Effector memory CD8-positive, alpha-beta T cell (primary cell): ENCODE measurements around the gene BSG.
"Not testable (repeated sequence)": the region's sequence is repeated elsewhere in the genome, so short reads cannot be mapped to it uniquely, and the experiment has no call there.

ENCODE experiments used
- ATAC-seq: fragments of 150-1000 bp; cut with Tn5 transposase; replicated peaks from 2 replicates; pipeline ENCODE4 v1.10.0; 2021; ENCODE audit warnings: mild to moderate bottlenecking, moderate library complexity
- DNase-seq, 3 experiments: peaks; one replicate each; pipeline ENCODE4 v3.0.0; 2021
- H3K27ac Mint-ChIP-seq, 2 donors: one replicate each; pipeline ENCODE4 v1.8.0; 2022; ENCODE audit warnings: mild to moderate bottlenecking in 2 of 2, mixed read lengths in 2 of 2, moderate library complexity in 2 of 2
- H3K27me3 Mint-ChIP-seq, 2 donors: one replicate each; pipeline ENCODE4 v1.8.0; 2022; ENCODE audit warnings: mixed read lengths in 2 of 2
- H3K36me3 Mint-ChIP-seq: one replicate; pipeline ENCODE4 v1.8.0; 2022; ENCODE audit warnings: mild to moderate bottlenecking, moderate library complexity, mixed read lengths; ENCODE audit not compliant: insufficient read depth
- H3K4me1 Mint-ChIP-seq, 2 donors: one replicate each; pipeline ENCODE4 v1.8.0; 2022; ENCODE audit warnings: low read depth in 2 of 2, mixed read lengths in 2 of 2
- H3K4me3 Mint-ChIP-seq, 2 donors: one replicate each; pipeline ENCODE4 v1.8.0; 2022; ENCODE audit warnings: mild to moderate bottlenecking in 2 of 2, mixed read lengths in 2 of 2, moderate library complexity in 2 of 2
- H3K9me3 Mint-ChIP-seq, 2 donors: one replicate each; pipeline ENCODE4 v1.8.0; 2022; ENCODE audit warnings: mixed read lengths in 2 of 2

Gene BSG

GRCh38 chr19:615619-616018 is 43.2 kb downstream of the BSG start:
- Mint-ChIP-seq H3K27ac (no peak overlapping the region), H3K4me1 (peaks cover 6 to 20% of the 10 kb centered on the region in 2 donors), H3K9me3 (no peaks in the 10 kb centered on the region), H3K27me3 (no peaks in the 10 kb centered on the region), H3K4me3 (peak overlapping the region; percentile 48 to 53), H3K36me3 (peaks cover 18% of the 10 kb centered on the region)
- no peak for ATAC-seq
- DNase-seq = no peak

DNA sequence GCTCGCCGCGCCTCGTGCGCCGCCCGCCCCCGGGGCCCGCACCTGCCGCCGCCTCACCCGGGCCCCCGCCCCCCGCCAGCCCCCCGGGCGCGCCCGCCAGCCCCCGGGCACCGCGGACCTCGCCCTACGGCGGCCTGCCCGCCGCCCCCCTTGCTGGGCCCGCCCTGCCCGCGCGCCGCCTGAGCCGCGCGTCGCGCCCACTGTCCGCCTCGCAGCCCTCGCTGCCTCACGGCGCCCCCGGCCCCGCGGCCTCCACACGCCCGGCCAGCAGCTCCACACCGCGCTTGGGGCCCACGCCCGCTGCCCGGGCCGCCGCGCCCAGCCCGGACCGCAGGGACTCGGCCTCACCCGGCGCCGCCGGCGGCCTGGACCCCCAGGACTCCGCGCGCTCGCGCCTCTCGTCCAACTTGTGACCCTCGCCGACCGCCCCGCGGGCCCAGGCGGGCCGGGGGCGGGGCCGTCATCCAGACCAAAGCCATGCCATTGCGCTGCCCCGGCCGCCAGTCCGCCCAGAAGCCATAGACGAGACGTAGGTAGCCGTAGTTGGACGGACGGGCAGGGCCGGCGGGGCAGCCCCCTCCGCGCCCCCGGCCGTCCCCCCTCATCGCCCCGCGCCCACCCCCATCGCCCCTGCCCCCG is 43.8 kb downstream of the BSG start:
- Mint-ChIP-seq H3K27me3 (no peaks in the 10 kb centered on the region), H3K4me1 (peaks cover 1 to 15% of the 10 kb centered on the region in 2 donors), H3K9me3 (no peaks in the 10 kb centered on the region), H3K4me3 (no peak overlapping the region), H3K27ac (no peak overlapping the region), H3K36me3 (peaks cover 14% of the 10 kb centered on the region)
- DNase-seq (no peak), ATAC-seq (no peak)

DNA sequence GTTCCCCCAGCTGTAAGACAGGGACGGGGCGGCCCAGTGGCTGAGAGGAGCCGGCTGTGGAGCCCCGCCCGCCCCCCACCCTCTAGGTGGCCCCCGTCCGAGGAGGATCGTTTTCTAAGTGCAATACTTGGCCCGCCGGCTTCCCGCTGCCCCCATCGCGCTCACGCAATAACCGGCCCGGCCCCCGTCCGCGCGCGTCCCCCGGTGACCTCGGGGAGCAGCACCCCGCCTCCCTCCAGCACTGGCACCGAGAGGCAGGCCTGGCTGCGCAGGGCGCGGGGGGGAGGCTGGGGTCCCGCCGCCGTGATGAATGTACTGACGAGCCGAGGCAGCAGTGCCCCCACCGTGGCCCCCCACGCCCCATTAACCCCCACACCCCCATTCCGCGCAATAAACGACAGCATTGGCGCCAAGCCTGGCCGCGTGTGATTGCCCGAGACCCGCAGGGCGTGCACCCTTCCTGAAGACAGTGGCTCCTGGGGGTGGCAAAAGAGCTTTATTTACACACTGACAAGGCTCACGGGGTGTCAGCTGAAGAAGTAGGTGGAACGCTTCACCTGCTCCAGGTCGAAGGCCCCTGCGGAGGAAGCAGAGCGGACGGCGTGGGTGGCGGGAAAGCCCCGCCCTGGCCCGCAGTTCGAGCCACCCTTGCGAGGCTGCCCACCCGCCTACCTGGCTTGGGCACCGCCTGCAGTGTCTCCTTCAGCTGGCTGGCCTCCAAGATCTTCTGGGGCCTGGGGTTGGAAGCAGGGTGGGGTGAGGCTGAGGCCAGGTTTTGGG is 44.5 kb downstream of the BSG start:
- Mint-ChIP-seq H3K4me1 (peaks cover 1 to 9% of the 10 kb centered on the region in 2 donors), H3K27ac (no peak overlapping the region), H3K36me3 (peaks cover 10% of the 10 kb centered on the region), H3K4me3 (no peak overlapping the region), H3K27me3 (no peaks in the 10 kb centered on the region), H3K9me3 (no peaks in the 10 kb centered on the region)
- DNase-seq (no peak), ATAC-seq (no peak)

DNA sequence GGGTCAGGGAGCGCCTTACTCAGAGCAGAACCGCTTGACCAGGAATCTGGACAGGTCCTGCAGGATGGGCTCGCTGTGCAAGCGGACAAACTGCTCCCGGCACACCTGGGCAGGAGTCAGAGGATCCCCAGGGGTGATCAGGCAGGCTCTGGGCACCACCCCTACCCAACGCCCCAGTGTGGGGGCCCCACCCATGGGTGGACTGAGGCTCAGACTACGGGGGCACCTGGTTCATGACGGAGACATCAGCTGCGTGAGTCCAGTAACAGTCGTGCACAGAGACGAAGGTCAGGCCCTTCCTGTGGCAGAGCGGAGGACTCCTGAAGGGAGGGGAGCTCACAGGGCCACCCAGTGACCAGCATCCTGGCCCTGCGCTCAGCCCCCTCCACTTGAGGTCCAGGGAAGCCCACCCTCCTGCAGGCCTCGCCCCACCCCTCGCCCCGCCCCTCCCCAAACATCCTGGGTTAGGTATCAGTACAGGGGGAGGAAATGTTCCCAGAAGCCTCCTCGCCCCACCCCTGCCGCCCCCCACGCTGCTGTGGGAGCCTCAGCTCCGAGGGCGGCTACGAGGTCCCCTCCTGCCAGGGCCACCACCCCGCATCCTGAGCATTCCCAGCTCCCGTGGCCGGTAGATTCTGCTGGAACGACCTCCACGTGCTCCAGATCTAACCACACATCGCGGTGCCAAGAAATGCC is 45.3 kb downstream of the BSG start:
- no peak overlapping the region for H3K27ac Mint-ChIP-seq

DNA sequence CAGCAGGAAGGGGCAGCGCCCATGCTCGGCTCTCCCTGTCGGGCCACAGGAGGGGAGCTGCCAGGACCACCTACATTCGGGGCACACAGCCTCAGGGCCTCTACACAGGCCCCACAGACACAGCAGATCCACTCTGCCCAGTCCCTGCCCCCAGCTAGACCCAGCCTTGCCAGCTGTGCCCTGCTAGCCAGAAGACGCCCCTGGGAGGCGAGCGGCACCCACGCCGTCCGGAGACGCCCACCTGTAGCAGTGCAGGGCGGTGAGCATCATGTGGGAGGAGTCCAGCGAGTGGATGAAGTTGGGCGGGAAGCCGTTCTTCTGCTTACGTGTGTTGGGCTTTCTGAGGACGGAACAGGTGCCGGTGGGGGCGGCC is 45.8 kb downstream of the BSG start:
- no peak overlapping the region for H3K4me3 Mint-ChIP-seq
- DNase-seq = no peak
- ATAC-seq = no peak
- H3K4me1 Mint-ChIP-seq = peaks cover 0 to 9% of the 10 kb centered on the region in 2 donors
- H3K27me3 Mint-ChIP-seq = no peaks in the 10 kb centered on the region
- H3K9me3 Mint-ChIP-seq = no peaks in the 10 kb centered on the region
- H3K36me3 Mint-ChIP-seq = peaks cover 11% of the 10 kb centered on the region
- no peak overlapping the region for H3K27ac Mint-ChIP-seq

More for the DNA sequence above, 45.3 kb downstream of the BSG start:
- Mint-ChIP-seq H3K4me1 (peaks cover 1 to 9% of the 10 kb centered on the region in 2 donors), H3K27me3 (no peaks in the 10 kb centered on the region), H3K36me3 (peaks cover 10% of the 10 kb centered on the region), H3K4me3 (no peak overlapping the region), H3K9me3 (no peaks in the 10 kb centered on the region)
- ATAC-seq (no peak), DNase-seq (no peak)

DNA sequence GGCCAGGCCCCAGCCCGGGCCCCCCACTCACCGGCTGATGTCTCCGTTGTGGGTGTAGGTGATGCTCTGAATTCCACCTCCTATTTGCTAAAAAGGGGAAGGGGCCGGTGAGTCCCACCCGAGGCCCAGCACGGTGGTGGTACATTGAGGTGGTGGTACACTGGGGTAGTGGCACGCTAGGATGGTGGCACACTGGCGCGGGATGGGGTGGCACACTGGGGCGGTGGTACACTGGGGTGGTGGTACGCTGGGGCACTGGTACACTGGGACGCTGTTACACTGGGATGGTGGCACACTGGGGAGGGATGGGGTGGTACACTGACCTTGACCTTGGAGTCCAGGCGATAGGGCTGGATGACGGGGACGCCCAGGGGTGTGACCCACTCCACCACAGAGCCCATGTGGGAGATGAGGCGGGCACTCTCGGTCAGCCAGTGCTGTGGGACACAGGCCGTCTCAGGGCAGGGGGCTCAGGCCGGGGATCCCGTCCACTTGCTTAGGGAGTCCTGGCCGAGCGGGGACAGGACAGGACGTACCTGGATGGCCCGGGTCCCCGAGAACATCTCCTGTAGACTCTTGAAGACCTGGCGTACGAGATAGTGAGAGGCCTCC is 46.4 kb downstream of the BSG start:
- Mint-ChIP-seq H3K4me3 (no peak overlapping the region), H3K27me3 (no peaks in the 10 kb centered on the region), H3K36me3 (peaks cover 16% of the 10 kb centered on the region), H3K4me1 (peaks cover 0 to 9% of the 10 kb centered on the region in 2 donors), H3K27ac (no peak overlapping the region), H3K9me3 (no peaks in the 10 kb centered on the region)
- ATAC-seq = no peak
- DNase-seq = no peak

DNA sequence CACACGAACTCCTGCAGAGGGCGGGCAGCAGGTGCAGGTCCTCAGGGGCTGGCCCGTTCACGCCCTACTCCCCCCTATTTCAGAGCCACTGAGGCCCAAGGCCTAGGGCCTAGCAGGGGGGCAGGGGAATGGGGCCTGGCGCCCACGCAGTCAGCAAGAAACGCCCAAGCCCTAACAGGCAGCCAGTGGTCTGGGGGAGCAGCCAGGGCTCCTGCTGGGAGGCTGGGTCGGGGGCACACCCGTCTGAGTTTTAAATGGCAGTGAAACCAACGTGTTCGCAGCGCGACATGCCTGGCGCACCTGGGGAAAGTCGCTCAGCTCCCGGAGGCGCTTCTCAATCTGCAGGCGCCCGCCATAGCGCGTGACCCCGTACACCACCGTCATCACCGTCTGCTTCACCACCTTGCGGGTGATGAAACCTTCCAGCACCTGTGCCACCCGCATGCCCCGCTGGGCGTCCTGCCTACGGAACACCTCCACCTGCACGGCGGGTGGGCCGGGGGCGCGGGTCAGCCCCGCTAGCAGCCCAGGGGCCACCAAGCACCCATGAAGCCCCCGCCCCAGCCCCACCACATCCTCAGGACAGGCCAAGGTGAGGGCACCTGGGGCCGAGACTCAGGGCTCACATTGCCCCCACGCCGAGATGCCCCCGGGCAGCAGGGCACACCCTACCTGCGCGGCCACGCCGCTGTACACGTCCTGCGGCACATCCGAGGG is 47.0 kb downstream of the BSG start:
- no peaks in the 10 kb centered on the region for H3K27me3 Mint-ChIP-seq
- DNase-seq = no peak
- no peaks in the 10 kb centered on the region for H3K9me3 Mint-ChIP-seq
- no peak for ATAC-seq
- peaks cover 19% of the 10 kb centered on the region for H3K36me3 Mint-ChIP-seq
- no peak overlapping the region for H3K27ac Mint-ChIP-seq
- H3K4me1 Mint-ChIP-seq = peaks cover 0 to 6% of the 10 kb centered on the region in 2 donors
- no peak overlapping the region for H3K4me3 Mint-ChIP-seq

GRCh38 chr19:620166-620862 is 47.9 kb downstream of the BSG start:
- H3K4me3 Mint-ChIP-seq = no peak overlapping the region
- H3K9me3 Mint-ChIP-seq = no peaks in the 10 kb centered on the region
- DNase-seq (no peak), ATAC-seq (no peak)
- H3K36me3 Mint-ChIP-seq = peaks cover 19% of the 10 kb centered on the region
- H3K27ac Mint-ChIP-seq = no peak overlapping the region
- no peaks in the 10 kb centered on the region for H3K27me3 Mint-ChIP-seq
- H3K4me1 Mint-ChIP-seq = peaks cover 0 to 3% of the 10 kb centered on the region in 2 donors

- not testable (repeated sequence) for H3K4me3 Mint-ChIP-seq, H3K27me3 Mint-ChIP-seq, DNase-seq, ATAC-seq, H3K4me1 Mint-ChIP-seq, H3K9me3 Mint-ChIP-seq, H3K27ac Mint-ChIP-seq
- H3K36me3 Mint-ChIP-seq = peaks cover 20% of the 10 kb centered on the region
Observed at GRCh38 chr19:621191-621590, 48.8 kb downstream of the BSG start.

- Mint-ChIP-seq H3K36me3 (peaks cover 24% of the 10 kb centered on the region), H3K4me1 (peaks cover 0 to 3% of the 10 kb centered on the region in 2 donors), H3K4me3 (no peak overlapping the region), H3K9me3 (no peaks in the 10 kb centered on the region), H3K27me3 (no peaks in the 10 kb centered on the region), H3K27ac (no peak overlapping the region)
- DNase-seq (no peak), ATAC-seq (no peak)
Observed at GRCh38 chr19:621819-622218, 49.4 kb downstream of the BSG start.

GRCh38 chr19:622666-623065 is 50.3 kb downstream of the BSG start:
- Mint-ChIP-seq H3K4me3 (no peak overlapping the region), H3K27ac (no peak overlapping the region), H3K27me3 (no peaks in the 10 kb centered on the region), H3K4me1 (peaks cover 0 to 3% of the 10 kb centered on the region in 2 donors), H3K9me3 (no peaks in the 10 kb centered on the region), H3K36me3 (peaks cover 29% of the 10 kb centered on the region)
- ATAC-seq = no peak
- DNase-seq = no peak

DNA sequence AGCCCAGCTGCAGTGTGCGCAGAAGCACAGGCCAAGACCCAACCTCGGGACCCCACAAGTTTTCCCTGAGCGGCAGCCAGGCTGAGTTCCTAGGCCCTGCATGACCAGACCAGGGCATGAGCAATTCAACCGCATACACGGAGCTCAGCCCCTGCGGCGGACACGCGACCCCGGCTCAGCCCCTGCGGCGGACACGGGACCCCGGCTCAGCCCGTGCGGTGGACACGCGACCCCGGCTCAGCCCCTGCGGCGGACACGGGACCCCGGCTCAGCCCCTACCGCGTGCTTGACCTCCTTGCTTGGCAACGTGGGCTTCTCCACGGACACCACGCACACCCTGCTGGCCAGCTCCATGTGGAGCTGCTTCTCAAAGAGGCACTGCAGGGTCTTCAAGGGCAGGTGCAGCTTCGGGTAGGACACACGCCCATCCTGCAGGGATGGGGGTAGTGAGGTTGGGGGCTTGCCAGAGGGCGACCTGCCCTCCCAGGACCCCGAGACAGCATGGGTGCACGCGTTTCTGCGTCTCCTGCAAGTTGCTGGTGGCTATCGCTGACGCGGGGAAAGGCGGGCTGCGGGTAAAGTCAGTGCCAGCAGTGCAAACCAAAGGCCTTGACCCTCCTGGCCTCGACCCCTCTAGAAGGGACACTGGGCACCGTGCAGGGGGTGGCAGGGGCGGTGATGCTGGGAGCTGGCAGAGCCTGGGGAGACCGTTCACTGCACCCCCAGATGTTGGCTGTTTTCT is 51.0 kb downstream of the BSG start:
- Mint-ChIP-seq H3K4me1 (peaks cover 0 to 3% of the 10 kb centered on the region in 2 donors), H3K4me3 (no peak overlapping the region), H3K27me3 (no peaks in the 10 kb centered on the region), H3K36me3 (peaks cover 35% of the 10 kb centered on the region), H3K9me3 (no peaks in the 10 kb centered on the region), H3K27ac (no peak overlapping the region)
- no peak for ATAC-seq
- DNase-seq = no peak
